Colonic mucosa (tissue), 4 donors: Measurements from ENCODE around the gene ZFHX3. TPM values are rescaled to one million over a fixed set of nuclear protein-coding genes. Genes with fewer than 3 reads are reported as not detected.
"Not testable (repeated sequence)": the region's sequence is repeated elsewhere in the genome, so short reads cannot be mapped to it uniquely, and the experiment has no call there.

Experiments used
- DNase-seq: peaks from one replicate; pipeline ENCODE4 v3.0.0-alpha.2; 2020
- H3K27ac ChIP-seq: fragments of 200-600 bp; one replicate; pipeline ENCODE4 v1.8.0; 2021
- H3K27me3 ChIP-seq: fragments of 200-600 bp; one replicate; pipeline ENCODE4 v1.8.0; 2021
- H3K36me3 ChIP-seq: fragments of 200-600 bp; one replicate; pipeline ENCODE4 v1.8.0; 2021
- H3K4me1 ChIP-seq: fragments of 200-600 bp; one replicate; pipeline ENCODE4 v1.8.0; 2021; ENCODE audit warnings: mild to moderate bottlenecking
- H3K4me3 ChIP-seq: fragments of 200-600 bp; one replicate; pipeline ENCODE4 v1.8.0; 2021
- H3K9ac ChIP-seq, 2 donors: one replicate each; pipeline ENCODE4 v1.7.0; 2013; ENCODE audit warnings: control low read depth in 2 of 2, low read depth in 2 of 2, low read length in 2 of 2
- H3K9me3 ChIP-seq: fragments of 200-600 bp; one replicate; pipeline ENCODE4 v1.8.0; 2021
- intact Hi-C: fragments of 100-400 bp; cut with DNase I; formaldehyde crosslinking; loops from one replicate; pipeline ENCODE4 v1.14.1; 2022
- total RNA-seq, 2 donors: library from RNA; stranded (reverse); fragmentation: NEBNext Ultra II Directional in 1 of 2; extraction: Animal tissue kit (Norgen Biotek cat#: 25700) in 1 of 2; gene quantifications; one replicate each; pipeline ENCODE4 v1.2.1, GENCODE V29; 2021
- TF ChIP-seq, protein P1 (sequence below): fragments of 200-600 bp; IDR thresholded peaks from one replicate; pipeline ENCODE4 v1.8.0; 2022; ENCODE audit warnings: antibody characterized with exemption, mild to moderate bottlenecking
- donor health status: healthy.
- donor health status: DM: no; HTN: no; CAD: no.
- donor health status: DM: no; HTN: no; CAD: no.

The ZFHX3 gene
- total RNA-seq, 2 donors from 2014 or later: 10.5 to 12.8 TPM

DNA sequence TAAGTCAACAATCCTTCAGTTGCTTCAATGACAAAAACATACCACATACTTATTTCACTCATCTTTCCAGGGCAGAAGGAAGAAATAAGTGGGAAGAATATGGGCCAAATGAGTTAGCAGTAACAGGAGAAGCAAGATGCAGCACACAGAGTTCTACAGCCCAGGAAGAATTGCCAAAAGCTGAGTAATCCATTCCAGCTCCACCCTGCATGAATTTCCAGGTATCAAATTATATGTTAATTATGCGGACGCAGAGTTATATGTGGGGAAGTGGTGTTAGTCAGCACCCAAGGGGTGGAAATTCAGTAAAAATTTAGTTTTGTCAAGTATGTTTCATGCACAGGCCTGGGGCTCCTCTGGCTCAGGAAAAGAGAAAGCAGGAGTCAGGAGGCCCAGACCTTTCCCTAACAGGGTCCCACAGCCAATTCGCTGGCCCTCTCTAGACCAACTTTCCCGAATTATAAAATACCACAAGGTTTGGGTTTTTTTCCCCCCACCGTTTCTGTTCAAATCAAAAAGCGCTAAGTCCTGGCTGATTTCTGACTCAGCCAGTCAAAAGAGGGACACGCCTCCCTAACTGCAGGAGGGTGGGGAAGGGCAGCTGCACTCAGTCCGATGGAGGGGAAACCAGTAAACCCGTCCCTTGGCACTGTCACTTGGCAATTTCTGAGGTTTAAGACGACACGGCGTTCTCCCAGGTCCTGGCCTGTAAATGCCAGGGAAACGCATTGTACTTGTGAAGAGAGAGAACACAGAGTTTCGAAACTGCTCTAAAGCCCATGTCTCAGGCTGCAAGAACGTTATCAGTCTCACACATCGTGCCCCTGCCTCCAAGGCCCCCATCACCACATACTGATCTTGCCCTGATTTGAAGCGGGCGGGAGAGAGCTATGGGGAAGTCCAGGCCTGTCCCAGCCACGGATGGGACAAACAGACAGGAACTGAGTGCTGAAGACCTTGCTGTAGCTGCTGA is 58.1 kb downstream of the ZFHX3 start:
- Histone ChIP-seq H3K4me1 (peaks cover 14% of the 10 kb centered on the region), H3K9ac (peak overlapping the region in 1 of 2 donors; percentile 16)

DNA sequence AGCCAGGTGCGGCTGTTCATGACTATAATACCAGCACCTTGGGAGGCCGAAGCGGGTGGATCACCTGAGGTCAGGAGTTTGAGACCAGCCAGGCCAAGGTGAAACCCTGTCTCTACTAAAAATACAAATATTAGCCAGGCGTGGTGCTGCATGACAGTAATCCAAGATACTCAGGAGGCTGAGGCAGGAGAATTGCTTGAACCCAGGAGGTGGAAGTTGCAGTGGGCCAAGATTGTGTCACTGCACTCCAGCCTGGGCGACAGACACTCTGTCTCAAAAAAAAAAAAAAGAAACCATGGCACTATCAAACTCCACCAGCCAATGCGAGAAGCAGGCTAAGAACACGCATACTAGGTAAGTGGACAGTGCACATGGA is 58.7 kb downstream of the ZFHX3 start:
- H3K9me3 ChIP-seq, H3K9ac ChIP-seq, DNase-seq, H3K4me3 ChIP-seq, H3K27me3 ChIP-seq, H3K36me3 ChIP-seq, intact Hi-C loops: not testable (repeated sequence)
- Histone ChIP-seq H3K27ac (peak overlapping the region; percentile 49), H3K4me1 (peaks cover 14% of the 10 kb centered on the region)

More for the DNA sequence above, 58.1 kb downstream of the ZFHX3 start:
- H3K4me3 ChIP-seq: no peak overlapping the region
- TF ChIP-seq, protein P1, sequence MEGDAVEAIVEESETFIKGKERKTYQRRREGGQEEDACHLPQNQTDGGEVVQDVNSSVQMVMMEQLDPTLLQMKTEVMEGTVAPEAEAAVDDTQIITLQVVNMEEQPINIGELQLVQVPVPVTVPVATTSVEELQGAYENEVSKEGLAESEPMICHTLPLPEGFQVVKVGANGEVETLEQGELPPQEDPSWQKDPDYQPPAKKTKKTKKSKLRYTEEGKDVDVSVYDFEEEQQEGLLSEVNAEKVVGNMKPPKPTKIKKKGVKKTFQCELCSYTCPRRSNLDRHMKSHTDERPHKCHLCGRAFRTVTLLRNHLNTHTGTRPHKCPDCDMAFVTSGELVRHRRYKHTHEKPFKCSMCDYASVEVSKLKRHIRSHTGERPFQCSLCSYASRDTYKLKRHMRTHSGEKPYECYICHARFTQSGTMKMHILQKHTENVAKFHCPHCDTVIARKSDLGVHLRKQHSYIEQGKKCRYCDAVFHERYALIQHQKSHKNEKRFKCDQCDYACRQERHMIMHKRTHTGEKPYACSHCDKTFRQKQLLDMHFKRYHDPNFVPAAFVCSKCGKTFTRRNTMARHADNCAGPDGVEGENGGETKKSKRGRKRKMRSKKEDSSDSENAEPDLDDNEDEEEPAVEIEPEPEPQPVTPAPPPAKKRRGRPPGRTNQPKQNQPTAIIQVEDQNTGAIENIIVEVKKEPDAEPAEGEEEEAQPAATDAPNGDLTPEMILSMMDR: no peak
- DNase-seq: peak; percentile 69
- H3K27me3 ChIP-seq: no peaks in the 10 kb centered on the region
- intact Hi-C loops: no loop called here
- H3K27ac ChIP-seq: peak overlapping the region; percentile 49
- no peaks in the 10 kb centered on the region for H3K9me3 ChIP-seq
- no peaks in the 10 kb centered on the region for H3K36me3 ChIP-seq

DNA sequence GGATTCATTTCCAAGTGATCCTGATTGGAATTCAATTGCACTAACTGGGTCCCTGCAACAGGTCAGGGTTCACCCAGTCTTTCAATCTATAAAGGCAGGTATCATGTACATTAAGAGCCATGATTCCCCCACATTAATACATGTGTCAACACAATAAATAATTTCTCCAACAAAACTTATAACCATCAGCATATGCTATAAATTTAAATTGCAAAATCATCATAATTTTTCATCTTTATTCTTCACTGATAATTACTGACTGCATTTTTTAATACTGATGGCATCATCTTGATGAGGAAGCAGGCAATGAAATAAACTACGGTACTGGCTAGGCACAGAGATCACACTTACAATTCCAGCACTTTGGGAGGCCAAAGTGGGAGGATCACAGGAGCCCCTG is 59.4 kb downstream of the ZFHX3 start:
- Histone ChIP-seq H3K9ac (no peak overlapping the region), H3K27ac (no peak overlapping the region), H3K9me3 (no peaks in the 10 kb centered on the region), H3K4me1 (peaks cover 14% of the 10 kb centered on the region), H3K4me3 (no peak overlapping the region), H3K36me3 (no peaks in the 10 kb centered on the region), H3K27me3 (no peaks in the 10 kb centered on the region)
- TF ChIP-seq, protein P1: no peak
- intact Hi-C loops: no loop called here
- no peak for DNase-seq

DNA sequence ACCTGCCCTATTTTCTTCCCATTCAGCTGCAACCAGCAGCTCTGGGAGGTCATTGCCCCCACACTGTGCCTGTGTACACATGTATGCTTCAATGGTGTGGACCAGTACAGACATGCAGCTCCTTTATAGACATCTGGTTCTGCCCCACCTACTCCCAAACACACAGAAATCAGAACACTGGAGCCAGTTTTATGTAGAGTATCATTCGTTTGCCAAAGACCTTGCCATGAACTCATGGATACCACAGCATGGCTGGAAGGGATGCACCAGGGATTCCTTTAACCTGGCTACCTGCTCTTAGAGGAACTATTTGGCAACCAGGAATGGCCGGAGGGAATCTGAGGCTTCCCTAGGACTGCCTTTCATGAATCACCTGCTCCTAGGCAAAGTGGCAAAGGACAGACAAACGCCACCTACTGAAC is 60.4 kb downstream of the ZFHX3 start:
- no peaks in the 10 kb centered on the region for H3K9me3 ChIP-seq
- intact Hi-C loops: no loop called here
- no peak overlapping the region for H3K27ac ChIP-seq
- no peaks in the 10 kb centered on the region for H3K27me3 ChIP-seq
- no peak for DNase-seq
- peaks cover 14% of the 10 kb centered on the region for H3K4me1 ChIP-seq
- H3K9ac ChIP-seq: no peak overlapping the region
- no peak overlapping the region for H3K4me3 ChIP-seq
- TF ChIP-seq, protein P1: no peak
- no peaks in the 10 kb centered on the region for H3K36me3 ChIP-seq

DNA sequence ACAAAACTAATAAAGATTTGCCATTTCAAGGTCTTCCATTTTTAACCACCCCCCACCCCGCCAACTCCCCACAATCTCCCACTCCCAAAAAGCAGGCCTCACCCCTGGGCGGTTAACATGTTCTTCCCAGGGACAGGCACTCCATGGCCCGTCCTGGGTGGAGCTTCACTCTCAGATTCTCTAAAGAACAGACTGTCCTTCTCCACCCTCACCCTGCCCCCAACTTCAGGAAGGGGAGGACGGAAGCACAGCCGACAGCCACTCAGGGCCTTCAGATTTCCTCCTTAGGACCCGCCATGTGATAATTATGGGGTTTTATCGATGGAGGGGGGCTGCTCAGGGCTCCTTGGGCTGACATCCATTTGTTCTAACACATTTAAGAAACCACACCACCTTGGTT is 61.9 kb downstream of the ZFHX3 start:
- TF ChIP-seq, protein P1: no peak
- Histone ChIP-seq H3K9ac (no peak overlapping the region), H3K27me3 (no peaks in the 10 kb centered on the region), H3K9me3 (no peaks in the 10 kb centered on the region), H3K4me3 (no peak overlapping the region), H3K36me3 (no peaks in the 10 kb centered on the region), H3K4me1 (peaks cover 14% of the 10 kb centered on the region), H3K27ac (peak overlapping the region; percentile 28)
- intact Hi-C loops: no loop called here
- DNase-seq: no peak
